Measurements from ENCODE around the gene AREL1. TPM values are rescaled to one million over a fixed set of nuclear protein-coding genes. Genes with fewer than 3 reads are reported as not detected.

The AREL1 gene
- polyA plus RNA-seq, 1 donor (not counting 4 experiments of a cell fraction or from before 2014, with no cell fraction given) = 31.2 TPM

DNA sequence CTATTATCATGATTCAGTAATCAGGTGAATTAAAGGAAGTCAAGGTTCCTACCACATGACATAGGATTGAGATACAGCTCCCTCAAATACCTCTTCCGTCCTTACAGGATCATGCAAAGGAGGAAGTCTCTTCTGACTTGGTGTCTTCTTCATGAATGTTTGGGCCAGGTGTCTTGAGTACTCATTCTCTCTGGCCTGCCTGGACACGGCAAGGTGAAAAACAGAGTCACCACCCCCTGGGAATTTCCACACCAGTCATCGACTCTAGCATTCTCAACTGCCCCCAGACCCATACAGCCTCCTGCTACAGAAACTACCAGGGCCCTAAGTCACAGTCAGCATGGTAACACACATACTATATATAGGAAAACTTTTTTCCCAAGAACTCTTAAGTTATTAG, 55.9 kb downstream of the AREL1 start:
- Histone ChIP-seq H3K27me3 (ENCODE audit: control insufficient read depth, extremely low read depth, insufficient read depth, low read length) (no peaks in the 10 kb centered on the region), H3K9ac (ENCODE audit: control insufficient read depth, extremely low read depth, insufficient read depth, low read length) (no peak overlapping the region), H3K9me1 (ENCODE audit: control insufficient read depth, extremely low read depth, insufficient read depth, low read length) (no peaks in the 10 kb centered on the region), H3K9me3 (ENCODE audit: control insufficient read depth, low read depth, low read length) (no peaks in the 10 kb centered on the region), H3K4me1 (ENCODE audit: control insufficient read depth, extremely low read depth, insufficient read depth, low read length) (peaks cover 37% of the 10 kb centered on the region), H3K4me3 (ENCODE audit: control insufficient read depth in 2 of 3, extremely low read depth in 1 of 3, insufficient read depth in 2 of 3, low read depth in 1 of 3, low read length in 3 of 3) (no peak overlapping the region), H3K79me2 (ENCODE audit: control insufficient read depth, insufficient read depth, low read length) (no peaks in the 10 kb centered on the region), H3K36me3 (ENCODE audit: control insufficient read depth in 2 of 2, extremely low read depth in 1 of 2, insufficient read depth in 2 of 2, low read length in 2 of 2) (peaks cover 3 to 26% of the 10 kb centered on the region in 2 experiments), H2AFZ (ENCODE audit: control insufficient read depth, low read length) (no peak overlapping the region), H4K20me1 (ENCODE audit: control insufficient read depth, extremely low read depth, insufficient read depth, low read length) (no peaks in the 10 kb centered on the region), H3K27ac (ENCODE audit: control insufficient read depth, insufficient read depth, low read length) (no peak overlapping the region), H3K4me2 (ENCODE audit: control insufficient read depth, extremely low read depth, insufficient read depth, low read depth, low read length) (no peak overlapping the region)
- FAIRE-seq (no peak), DNase-seq (ENCODE audit: low read depth, low spot score) (no peak)
- TF ChIP-seq EZH2 (IDR thresholded peaks at IDR 0.05; ENCODE audit: low read length) = no peak
- TF ChIP-seq, protein P1, sequence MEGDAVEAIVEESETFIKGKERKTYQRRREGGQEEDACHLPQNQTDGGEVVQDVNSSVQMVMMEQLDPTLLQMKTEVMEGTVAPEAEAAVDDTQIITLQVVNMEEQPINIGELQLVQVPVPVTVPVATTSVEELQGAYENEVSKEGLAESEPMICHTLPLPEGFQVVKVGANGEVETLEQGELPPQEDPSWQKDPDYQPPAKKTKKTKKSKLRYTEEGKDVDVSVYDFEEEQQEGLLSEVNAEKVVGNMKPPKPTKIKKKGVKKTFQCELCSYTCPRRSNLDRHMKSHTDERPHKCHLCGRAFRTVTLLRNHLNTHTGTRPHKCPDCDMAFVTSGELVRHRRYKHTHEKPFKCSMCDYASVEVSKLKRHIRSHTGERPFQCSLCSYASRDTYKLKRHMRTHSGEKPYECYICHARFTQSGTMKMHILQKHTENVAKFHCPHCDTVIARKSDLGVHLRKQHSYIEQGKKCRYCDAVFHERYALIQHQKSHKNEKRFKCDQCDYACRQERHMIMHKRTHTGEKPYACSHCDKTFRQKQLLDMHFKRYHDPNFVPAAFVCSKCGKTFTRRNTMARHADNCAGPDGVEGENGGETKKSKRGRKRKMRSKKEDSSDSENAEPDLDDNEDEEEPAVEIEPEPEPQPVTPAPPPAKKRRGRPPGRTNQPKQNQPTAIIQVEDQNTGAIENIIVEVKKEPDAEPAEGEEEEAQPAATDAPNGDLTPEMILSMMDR (optimal IDR thresholded peaks at IDR 0.05 in 1 of 3, IDR thresholded peaks at IDR 0.05 in 1 of 3, conservative IDR thresholded peaks at IDR 0.05 in 1 of 3; ENCODE audit: extremely low read depth in 1 of 3, insufficient read depth in 2 of 3, low read length in 3 of 3) = no peak
- dilution Hi-C loops (cut with MboI; ENCODE audit: extremely low pct_ligation_motif_present, low sequenced_read_pairs) = no loop called here

- no peak for DNase-seq (ENCODE audit: low read depth, low spot score)
- Histone ChIP-seq H3K4me2 (ENCODE audit: control insufficient read depth, extremely low read depth, insufficient read depth, low read depth, low read length) (peak overlapping the region; percentile 1), H3K36me3 (ENCODE audit: control insufficient read depth in 2 of 2, extremely low read depth in 1 of 2, insufficient read depth in 2 of 2, low read length in 2 of 2) (peaks cover 0 to 15% of the 10 kb centered on the region in 2 experiments), H3K9me1 (ENCODE audit: control insufficient read depth, extremely low read depth, insufficient read depth, low read length) (no peaks in the 10 kb centered on the region), H3K4me3 (ENCODE audit: control insufficient read depth in 2 of 3, extremely low read depth in 1 of 3, insufficient read depth in 2 of 3, low read depth in 1 of 3, low read length in 3 of 3) (no peak overlapping the region), H2AFZ (ENCODE audit: control insufficient read depth, low read length) (no peak overlapping the region), H3K27me3 (ENCODE audit: control insufficient read depth, extremely low read depth, insufficient read depth, low read length) (no peaks in the 10 kb centered on the region), H4K20me1 (ENCODE audit: control insufficient read depth, extremely low read depth, insufficient read depth, low read length) (no peaks in the 10 kb centered on the region), H3K9ac (ENCODE audit: control insufficient read depth, extremely low read depth, insufficient read depth, low read length) (no peak overlapping the region), H3K27ac (ENCODE audit: control insufficient read depth, insufficient read depth, low read length) (peak overlapping the region; percentile 0), H3K79me2 (ENCODE audit: control insufficient read depth, insufficient read depth, low read length) (no peaks in the 10 kb centered on the region), H3K9me3 (ENCODE audit: control insufficient read depth, low read depth, low read length) (no peaks in the 10 kb centered on the region), H3K4me1 (ENCODE audit: control insufficient read depth, extremely low read depth, insufficient read depth, low read length) (peaks cover 37% of the 10 kb centered on the region)
- dilution Hi-C loops (cut with MboI; ENCODE audit: extremely low pct_ligation_motif_present, low sequenced_read_pairs) = no loop called here
- FAIRE-seq = peak; percentile 61
- TF ChIP-seq, protein P1 (optimal IDR thresholded peaks at IDR 0.05 in 1 of 3, IDR thresholded peaks at IDR 0.05 in 1 of 3, conservative IDR thresholded peaks at IDR 0.05 in 1 of 3; ENCODE audit: extremely low read depth in 1 of 3, insufficient read depth in 2 of 3, low read length in 3 of 3) = no peak
- TF ChIP-seq EZH2 (IDR thresholded peaks at IDR 0.05; ENCODE audit: low read length) = no peak
Measured at GRCh38 chr14:74655599-74656395, 57.1 kb downstream of the AREL1 start.

All from keratinocyte (primary cell).